SK-N-SH treated with all-trans-retinoic acid at 6 μM for 48 hours (cell line): ENCODE data around the gene MS4A4A.

Experiments used
- CREB5 ChIP-seq: fragments of 250-450 bp; sonication (Bioruptor Pico); IDR thresholded peaks from 2 replicates; pipeline ENCODE4 v1.5.1; 2020; ENCODE audit warnings: low read depth, mild to moderate bottlenecking, moderate library complexity
- CSDC2 ChIP-seq: fragments of 250-450 bp; sonication (Bioruptor Pico); IDR thresholded peaks from 2 replicates; pipeline ENCODE4 v1.5.0; 2020; ENCODE audit warnings: mild to moderate bottlenecking, moderate library complexity
- GLIS3 ChIP-seq: fragments of 250-450 bp; sonication (Bioruptor Pico); IDR thresholded peaks from 2 replicates; pipeline ENCODE4 v1.5.0; 2020; ENCODE audit warnings: mild to moderate bottlenecking, moderate library complexity
- PATZ1 ChIP-seq: fragments of 250-450 bp; sonication (Bioruptor Pico); IDR thresholded peaks from 2 replicates; pipeline ENCODE4 v1.8.0; 2020; ENCODE audit warnings: mild to moderate bottlenecking, moderate library complexity, borderline replicate concordance
- POU6F1 ChIP-seq: fragments of 250-450 bp; sonication (Bioruptor Pico); IDR thresholded peaks from 2 replicates; pipeline ENCODE4 v1.8.0; 2021; ENCODE audit warnings: low read depth, mild to moderate bottlenecking, moderate library complexity, borderline replicate concordance
- TOX ChIP-seq: fragments of 250-450 bp; sonication (Bioruptor Pico); IDR thresholded peaks from 2 replicates; pipeline ENCODE4 v1.8.0; 2021; ENCODE audit warnings: mild to moderate bottlenecking, moderate library complexity, borderline replicate concordance
- ZNF70 ChIP-seq: fragments of 450-650 bp; formaldehyde crosslinking; IDR thresholded peaks from 2 replicates; pipeline ENCODE4 v1.5.0; 2020; ENCODE audit warnings: mild to moderate bottlenecking, moderate library complexity

- TF ChIP-seq GLIS3 (CRISPR knock-in tag): no peak
- TF ChIP-seq PATZ1 (CRISPR knock-in tag): no peak
- TF ChIP-seq TOX (CRISPR knock-in tag): no peak
- TF ChIP-seq CREB5 (CRISPR knock-in tag): no peak
- no peak for TF ChIP-seq CSDC2 (CRISPR knock-in tag)
- TF ChIP-seq ZNF70 (CRISPR knock-in tag): no peak
- TF ChIP-seq POU6F1 (CRISPR knock-in tag): no peak
Measured at GRCh38 chr11:60305906-60306619, 25.6 kb downstream of the MS4A4A start.
